ENCODE measurements around the gene MRPL20.

DNA sequence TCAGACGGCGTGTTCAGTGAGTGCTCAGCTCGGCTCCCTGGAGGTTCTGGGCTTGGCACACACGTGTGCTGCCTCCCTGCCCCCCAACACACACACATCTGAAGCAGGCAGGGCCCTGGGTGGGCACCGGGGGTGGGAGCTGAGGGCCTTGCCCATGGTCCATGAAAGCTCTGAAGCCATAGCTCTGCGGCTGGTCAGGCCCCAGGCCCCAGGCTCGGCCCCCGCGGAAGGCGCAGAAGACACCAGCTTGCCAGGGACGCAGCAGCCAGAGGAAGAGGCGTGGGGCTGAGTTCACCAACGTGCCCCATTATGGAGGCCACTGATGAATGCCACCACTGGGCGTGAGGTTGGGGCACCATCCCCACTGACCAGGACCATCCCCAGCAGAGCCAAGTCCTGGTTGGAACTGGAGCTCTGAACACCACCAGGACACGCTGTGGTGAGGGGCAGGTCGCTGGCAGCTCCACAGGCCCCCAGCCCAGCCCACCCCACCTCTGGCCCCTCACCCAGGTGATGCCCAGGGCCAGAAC lies 36.3 kb downstream of the MRPL20 start:
- TF ChIP-seq, protein P1, sequence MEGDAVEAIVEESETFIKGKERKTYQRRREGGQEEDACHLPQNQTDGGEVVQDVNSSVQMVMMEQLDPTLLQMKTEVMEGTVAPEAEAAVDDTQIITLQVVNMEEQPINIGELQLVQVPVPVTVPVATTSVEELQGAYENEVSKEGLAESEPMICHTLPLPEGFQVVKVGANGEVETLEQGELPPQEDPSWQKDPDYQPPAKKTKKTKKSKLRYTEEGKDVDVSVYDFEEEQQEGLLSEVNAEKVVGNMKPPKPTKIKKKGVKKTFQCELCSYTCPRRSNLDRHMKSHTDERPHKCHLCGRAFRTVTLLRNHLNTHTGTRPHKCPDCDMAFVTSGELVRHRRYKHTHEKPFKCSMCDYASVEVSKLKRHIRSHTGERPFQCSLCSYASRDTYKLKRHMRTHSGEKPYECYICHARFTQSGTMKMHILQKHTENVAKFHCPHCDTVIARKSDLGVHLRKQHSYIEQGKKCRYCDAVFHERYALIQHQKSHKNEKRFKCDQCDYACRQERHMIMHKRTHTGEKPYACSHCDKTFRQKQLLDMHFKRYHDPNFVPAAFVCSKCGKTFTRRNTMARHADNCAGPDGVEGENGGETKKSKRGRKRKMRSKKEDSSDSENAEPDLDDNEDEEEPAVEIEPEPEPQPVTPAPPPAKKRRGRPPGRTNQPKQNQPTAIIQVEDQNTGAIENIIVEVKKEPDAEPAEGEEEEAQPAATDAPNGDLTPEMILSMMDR (IDR thresholded peaks at IDR 0.05): no peak
- no peak for TF ChIP-seq POLR2A (IDR thresholded peaks at IDR 0.05)
